ENCODE data around the gene SMIM45.

SMIM45 gene

DNA sequence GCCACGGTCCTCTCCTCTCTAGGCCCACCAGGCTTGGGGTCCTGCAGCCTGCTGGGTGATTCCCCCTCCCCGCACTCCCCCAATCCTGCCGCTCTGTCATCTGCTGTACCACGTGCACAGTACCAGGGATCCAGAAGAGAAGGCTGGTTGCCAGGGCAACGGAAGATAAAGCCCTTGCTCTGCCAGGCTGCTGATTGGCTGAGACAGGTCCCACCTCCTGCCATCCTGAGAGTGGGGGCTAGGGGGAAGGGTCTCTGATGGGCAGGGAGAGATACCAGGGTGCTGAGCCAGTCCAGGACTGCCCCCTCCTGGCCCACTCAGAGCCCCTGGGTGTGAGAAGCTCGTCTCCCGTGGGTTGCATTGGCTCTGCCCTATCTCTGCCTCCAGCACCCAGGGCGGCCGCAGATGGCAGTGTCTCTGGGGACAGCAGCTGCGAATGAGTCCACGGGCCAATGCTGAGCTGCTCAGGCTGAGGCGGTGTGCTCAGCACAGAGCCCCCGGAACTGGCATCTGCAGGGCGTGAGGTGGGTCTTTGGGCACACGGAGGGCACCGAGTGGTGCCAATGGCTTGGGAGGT lies at the start of gene SMIM45:
SMIM45 (plus strand) TSS at position 253 of the 577 bp plus-strand sequence.
- H3K27me3 Mint-ChIP-seq, result no peaks in the 10 kb centered on the region
- no peak within 1 kb of the TSS for H3K4me3 Mint-ChIP-seq
- H3K27ac Mint-ChIP-seq, result no peak within 1 kb of the TSS
- no peaks in the 10 kb centered on the region for H3K36me3 Mint-ChIP-seq
- no peaks in the 10 kb centered on the region for H3K9me3 Mint-ChIP-seq (ENCODE audit: low read depth)
- no peaks in the 10 kb centered on the region for H3K4me1 Mint-ChIP-seq (ENCODE audit: low read depth)

DNA sequence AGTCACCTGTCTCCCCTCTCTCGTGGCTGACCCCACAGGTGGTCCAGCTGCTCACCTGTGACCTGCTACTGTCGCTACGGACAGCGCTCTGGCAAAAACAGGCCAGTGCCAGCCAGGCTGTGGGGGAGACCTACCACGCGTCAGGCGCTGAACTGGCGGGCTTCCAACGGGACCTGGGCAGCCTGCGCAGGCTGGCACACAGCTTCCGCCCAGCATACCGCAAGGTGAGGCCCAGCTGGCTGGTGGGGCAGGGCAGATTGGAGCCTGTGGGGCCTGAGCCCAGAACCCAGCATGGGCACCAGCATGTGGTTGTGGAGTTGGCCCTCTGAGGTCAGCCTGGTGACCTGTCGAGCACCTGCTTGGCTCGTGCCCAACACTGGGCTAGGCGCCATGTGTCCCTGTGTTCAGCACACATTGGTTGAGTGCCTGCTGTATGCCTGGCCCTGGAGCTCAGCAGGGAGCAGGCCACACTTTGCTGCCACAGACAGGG lies 49.0 kb upstream of the SMIM45 start:
- Mint-ChIP-seq H3K27me3 (no peaks in the 10 kb centered on the region), H3K4me1 (ENCODE audit: low read depth) (peaks cover 5% of the 10 kb centered on the region), H3K4me3 (no peak overlapping the region), H3K27ac (no peak overlapping the region), H3K9me3 (ENCODE audit: low read depth) (no peaks in the 10 kb centered on the region), H3K36me3 (no peaks in the 10 kb centered on the region)

DNA sequence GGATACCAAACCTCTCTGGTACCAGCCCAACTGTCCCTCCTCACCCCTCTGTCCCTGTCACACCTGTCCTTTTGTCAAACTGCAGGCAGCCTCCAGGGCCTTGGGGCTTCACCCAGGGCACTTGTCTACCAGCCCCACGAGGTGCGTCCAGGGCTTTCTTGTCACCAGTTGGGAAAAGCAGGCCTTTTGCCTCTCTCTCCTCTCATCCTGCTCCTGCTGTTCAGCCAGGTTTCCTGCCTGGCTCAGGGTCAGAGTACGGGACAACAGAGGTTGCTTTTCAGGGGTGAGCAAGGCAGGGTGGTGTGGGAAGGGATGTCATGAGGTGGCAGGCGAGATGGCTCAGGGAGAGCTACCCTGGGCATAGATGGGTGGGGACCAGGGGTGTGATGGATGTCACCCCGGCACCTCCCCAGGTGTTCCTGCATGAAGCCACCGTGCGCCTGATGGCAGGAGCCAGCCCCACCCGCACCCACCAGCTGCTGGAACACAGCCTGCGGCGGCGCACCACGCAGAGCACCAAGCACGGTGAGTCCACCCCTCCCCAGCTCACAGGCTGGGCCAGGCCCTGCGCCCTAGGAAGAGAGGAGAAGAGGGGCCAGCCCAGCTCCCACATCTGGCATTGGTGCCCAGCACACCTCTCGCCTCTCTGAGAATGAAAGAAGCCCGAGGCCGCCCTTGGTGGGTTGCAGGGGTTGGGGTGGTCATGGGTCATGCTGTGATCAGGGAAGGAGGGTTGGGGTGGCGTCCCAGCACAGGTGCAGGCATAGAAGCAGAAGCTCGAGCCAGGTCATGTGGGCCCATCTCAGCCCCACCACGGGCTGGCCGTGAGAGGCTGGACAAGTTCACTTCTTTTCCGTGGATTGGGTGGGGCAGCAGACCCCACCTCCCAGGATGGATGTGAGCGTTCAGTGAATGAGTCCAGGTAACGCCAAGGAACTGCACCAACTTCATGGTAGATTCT lies 47.2 kb upstream of the SMIM45 start:
- no peaks in the 10 kb centered on the region for H3K36me3 Mint-ChIP-seq
- H3K4me3 Mint-ChIP-seq, result no peak overlapping the region
- H3K27me3 Mint-ChIP-seq, result no peaks in the 10 kb centered on the region
- no peak overlapping the region for H3K27ac Mint-ChIP-seq
- H3K4me1 Mint-ChIP-seq (ENCODE audit: low read depth), result peaks cover 17% of the 10 kb centered on the region
- H3K9me3 Mint-ChIP-seq (ENCODE audit: low read depth), result no peaks in the 10 kb centered on the region

DNA sequence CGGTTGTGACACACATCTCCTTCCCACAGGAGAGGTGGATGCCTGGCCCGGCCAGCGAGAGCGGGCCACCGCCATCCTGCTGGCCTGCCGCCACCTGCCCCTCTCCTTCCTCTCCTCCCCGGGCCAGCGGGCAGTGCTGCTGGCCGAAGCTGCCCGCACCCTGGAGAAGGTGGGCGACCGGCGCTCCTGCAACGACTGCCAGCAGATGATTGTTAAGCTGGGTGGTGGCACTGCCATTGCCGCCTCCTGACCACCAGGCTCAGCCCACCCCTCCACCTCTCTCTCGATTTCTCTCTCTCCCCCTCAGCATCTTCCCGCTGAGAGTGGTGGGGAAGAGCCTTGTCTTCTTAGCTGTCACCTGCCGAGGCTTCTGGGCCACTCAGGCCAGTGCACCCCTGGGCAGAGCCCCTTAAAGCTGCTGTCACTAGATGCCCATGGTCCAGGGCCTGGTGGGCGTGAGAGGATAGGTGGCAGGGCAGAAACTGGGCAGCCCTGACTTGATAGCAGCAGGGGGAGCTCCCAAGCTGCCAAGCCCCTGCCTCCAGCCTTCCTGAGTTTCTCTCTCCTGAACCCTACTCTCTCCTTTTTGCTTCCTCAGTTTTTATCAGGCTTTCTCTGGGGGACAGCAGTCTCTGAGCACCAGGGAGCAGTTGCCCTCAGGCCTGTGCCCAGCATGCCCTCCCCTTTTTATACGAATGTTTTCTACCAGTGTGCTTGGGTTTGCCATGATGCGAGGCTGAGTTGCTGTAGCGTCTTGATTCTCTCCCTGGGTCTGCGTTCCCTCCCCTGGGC lies 46.3 kb upstream of the SMIM45 start:
- Mint-ChIP-seq H3K4me3 (no peak overlapping the region), H3K27me3 (no peaks in the 10 kb centered on the region), H3K27ac (no peak overlapping the region), H3K9me3 (ENCODE audit: low read depth) (no peaks in the 10 kb centered on the region), H3K4me1 (ENCODE audit: low read depth) (peaks cover 17% of the 10 kb centered on the region), H3K36me3 (no peaks in the 10 kb centered on the region)

DNA sequence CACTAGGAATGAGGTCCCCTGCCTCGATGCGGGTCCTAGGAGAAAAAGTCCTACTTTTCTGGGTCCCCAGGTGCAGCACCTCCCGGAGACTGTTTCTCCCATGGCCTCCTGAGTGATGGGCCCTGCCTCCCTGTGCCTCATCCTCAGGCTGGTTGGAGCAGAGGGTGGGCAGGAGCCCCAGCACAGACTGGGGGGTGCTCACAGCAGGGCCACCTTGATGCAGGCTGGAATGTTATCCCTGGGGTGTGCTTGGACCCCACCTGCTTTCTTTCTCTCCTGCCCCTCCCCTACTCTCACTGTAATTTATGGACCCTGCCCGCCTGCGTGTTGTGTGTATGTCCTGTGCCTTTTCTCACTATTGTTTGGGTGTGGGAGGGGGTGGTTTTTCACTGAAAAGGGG lies 45.1 kb upstream of the SMIM45 start:
- Mint-ChIP-seq H3K4me1 (ENCODE audit: low read depth) (peaks cover 20% of the 10 kb centered on the region), H3K36me3 (no peaks in the 10 kb centered on the region), H3K4me3 (no peak overlapping the region), H3K27me3 (no peaks in the 10 kb centered on the region), H3K27ac (no peak overlapping the region), H3K9me3 (ENCODE audit: low read depth) (no peaks in the 10 kb centered on the region)

DNA sequence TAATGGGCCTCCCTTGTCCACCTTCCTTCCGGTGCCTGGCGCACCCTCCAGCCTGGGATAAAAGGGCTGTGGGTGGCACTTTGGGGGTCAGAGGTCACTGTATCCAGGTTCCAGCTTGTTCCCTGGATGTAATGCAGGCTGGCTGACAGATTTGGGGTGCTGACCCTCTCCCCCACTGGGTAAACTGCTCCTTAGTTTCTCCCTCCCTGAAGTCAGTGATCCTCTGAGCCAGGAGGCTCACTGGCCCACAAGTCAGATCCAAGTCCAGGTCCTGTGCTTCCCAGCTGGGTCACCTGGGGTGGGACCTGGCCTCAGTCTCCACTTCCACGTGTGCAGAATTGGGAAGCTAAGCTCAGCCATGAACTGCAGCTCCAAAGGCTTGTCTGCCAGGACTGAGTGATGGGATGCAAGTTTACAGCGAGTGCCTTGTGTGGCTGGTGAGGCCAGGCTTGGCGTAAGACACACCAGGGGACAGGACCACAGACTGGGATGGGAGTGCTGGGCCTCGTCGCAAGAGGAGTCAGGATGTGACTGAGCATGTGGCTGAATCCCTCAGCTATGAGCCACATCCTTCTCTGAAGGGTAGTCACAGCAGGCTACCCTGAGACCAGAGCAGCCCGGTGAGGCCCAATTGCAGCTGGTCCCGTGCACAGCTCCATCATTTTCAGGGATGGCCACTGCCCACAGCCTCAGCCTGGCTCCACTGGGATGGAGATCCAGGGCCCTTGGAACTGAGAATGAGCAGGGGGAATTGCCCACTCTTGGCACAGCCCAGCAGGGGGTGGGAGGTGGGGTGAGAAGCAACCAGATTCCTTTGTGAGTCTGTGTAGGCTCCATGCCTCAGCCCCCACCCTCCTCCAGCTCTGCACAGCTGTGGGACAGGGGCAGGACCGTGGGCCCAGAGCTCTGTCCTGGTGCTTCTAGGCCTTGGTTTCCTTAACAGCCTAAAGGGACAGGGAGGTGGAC lies 44.2 kb upstream of the SMIM45 start:
- H3K4me3 Mint-ChIP-seq, result no peak overlapping the region
- no peaks in the 10 kb centered on the region for H3K27me3 Mint-ChIP-seq
- no peaks in the 10 kb centered on the region for H3K9me3 Mint-ChIP-seq (ENCODE audit: low read depth)
- no peaks in the 10 kb centered on the region for H3K36me3 Mint-ChIP-seq
- H3K27ac Mint-ChIP-seq, result no peak overlapping the region
- H3K4me1 Mint-ChIP-seq (ENCODE audit: low read depth), result peaks cover 20% of the 10 kb centered on the region

DNA sequence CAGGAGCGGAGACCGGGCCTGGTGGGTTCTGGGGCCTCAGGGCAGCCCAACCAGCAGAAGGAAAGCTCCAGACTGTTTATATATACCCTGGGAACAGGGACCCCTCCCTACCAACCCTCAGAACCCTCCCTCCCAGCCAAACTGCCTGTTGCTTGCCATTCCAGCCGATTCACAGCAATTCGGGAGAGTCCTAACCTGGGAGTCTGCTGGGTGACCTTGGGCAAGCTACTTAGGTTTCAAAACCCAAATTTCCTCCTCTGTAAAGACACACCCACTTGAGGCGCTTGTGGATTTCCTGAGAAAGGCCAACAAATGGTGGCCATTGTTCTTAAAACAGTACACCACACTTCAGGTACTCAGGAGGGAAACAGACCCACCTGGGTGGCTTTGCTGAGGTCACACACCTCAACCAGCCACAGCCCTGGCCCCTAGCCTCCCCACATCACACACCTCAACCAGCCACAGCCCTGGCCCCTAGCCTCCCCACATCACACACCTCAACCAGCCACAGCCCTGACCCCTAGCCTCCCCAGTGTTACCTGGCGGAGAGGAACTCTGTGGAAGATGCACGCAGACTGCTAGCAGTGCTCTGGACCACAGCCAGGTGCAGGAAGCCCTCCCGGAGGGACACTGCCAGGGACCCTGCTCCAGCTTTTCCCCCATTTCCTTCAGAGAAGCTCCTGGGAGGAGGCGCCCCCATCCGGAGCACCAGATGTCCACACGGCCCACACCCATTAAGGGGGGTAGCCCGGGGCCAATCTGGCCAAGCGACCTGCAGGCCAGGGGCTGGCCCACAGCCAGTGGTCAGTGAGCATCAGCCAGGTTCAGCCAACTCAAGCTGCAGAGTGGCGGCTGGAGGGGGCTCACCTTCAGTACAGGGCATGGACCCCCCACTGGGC lies 43.3 kb upstream of the SMIM45 start:
- H3K27me3 Mint-ChIP-seq, result no peaks in the 10 kb centered on the region
- H3K9me3 Mint-ChIP-seq (ENCODE audit: low read depth), result no peaks in the 10 kb centered on the region
- H3K4me3 Mint-ChIP-seq, result no peak overlapping the region
- no peaks in the 10 kb centered on the region for H3K36me3 Mint-ChIP-seq
- H3K27ac Mint-ChIP-seq, result no peak overlapping the region
- peaks cover 24% of the 10 kb centered on the region for H3K4me1 Mint-ChIP-seq (ENCODE audit: low read depth)

DNA sequence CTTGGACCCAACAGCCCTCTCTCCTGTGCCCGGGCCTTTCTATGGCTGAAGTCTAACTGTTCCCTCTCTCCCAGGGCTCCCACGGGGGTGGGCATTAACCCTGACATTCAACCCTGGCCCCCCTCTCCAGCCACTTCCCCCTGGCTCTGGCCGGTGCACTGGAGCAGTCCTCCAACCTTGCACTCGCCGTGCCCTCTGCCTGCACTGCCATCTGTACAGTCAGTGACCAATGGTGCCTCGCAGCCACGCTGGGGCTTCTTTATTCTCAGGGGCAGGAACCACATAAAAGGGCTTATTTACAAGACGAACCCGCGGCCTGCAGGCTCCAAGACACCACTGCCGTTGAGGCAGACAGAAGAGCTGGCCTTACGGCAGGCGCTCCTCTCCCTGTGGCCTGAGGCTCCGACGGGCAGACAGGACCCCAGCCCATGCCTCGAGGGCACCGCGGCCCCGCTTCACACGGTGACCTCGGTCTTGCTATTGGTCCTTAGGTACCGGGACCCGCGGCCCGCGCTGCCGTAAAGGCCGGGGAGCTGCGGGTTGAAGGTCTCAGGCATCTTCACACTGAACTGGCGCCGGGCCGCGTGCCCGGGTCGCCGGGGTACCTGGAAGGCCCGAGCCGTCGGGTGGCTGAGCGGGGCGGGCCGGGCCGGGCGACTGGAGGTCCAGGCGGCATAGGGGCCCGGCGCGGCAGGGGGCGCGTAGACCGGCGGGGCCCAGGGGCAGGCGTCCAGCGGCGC lies 42.5 kb upstream of the SMIM45 start:
- H3K27ac Mint-ChIP-seq, result no peak overlapping the region
- H3K9me3 Mint-ChIP-seq (ENCODE audit: low read depth), result no peaks in the 10 kb centered on the region
- peak overlapping the region; percentile 58 for H3K4me3 Mint-ChIP-seq
- no peaks in the 10 kb centered on the region for H3K36me3 Mint-ChIP-seq
- H3K4me1 Mint-ChIP-seq (ENCODE audit: low read depth), result peaks cover 24% of the 10 kb centered on the region
- no peaks in the 10 kb centered on the region for H3K27me3 Mint-ChIP-seq

DNA sequence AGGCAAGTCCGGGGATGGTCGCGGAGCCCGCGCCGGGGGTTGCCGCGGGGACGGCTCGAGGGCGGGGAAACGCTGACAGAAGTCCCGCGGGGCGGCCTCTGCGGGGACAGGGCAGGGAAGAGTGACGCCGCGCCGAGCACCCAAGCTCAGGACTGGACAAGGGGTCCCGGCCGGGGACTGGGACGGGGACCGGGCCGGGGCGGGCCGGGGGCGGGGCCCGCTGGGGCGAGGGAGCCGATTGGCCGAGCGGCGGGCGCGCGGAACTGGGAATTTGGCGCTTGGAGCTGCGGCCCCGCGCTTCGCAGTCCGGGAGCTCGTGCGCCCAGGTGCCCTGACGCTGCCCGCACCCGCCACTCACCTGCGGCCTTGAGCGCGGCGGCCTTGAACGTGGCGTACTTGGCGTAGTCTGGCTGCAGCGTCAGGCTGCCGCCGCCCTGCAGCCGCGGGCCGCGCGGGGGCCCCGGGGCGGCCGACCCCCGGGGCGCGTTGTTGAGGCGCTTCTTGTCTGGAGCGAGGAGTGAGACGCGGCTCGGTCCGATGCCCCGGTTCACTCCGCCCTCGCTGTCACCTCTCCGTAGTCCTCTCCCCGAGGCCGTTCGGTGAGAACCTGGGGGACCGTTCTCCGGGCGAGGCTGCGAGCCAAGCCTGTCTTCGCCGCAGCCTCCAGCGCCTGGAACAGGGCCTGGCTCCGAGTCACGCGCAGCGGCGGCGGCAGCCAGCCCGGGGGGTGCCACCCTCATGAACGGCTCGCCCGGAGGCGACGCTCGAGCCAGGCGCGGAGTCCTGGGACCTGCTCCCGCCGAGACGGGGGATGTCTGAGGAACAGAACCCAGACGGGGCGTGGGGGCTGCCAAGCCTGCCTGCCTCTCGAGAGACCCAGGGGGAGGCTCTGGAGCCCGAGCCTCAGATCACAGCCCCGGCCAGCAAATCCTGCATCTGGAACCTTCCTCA lies 41.6 kb upstream of the SMIM45 start:
- peaks cover 24% of the 10 kb centered on the region for H3K4me1 Mint-ChIP-seq (ENCODE audit: low read depth)
- no peaks in the 10 kb centered on the region for H3K36me3 Mint-ChIP-seq
- no peak overlapping the region for H3K27ac Mint-ChIP-seq
- H3K9me3 Mint-ChIP-seq (ENCODE audit: low read depth), result no peaks in the 10 kb centered on the region
- no peaks in the 10 kb centered on the region for H3K27me3 Mint-ChIP-seq
- H3K4me3 Mint-ChIP-seq, result no peak overlapping the region

DNA sequence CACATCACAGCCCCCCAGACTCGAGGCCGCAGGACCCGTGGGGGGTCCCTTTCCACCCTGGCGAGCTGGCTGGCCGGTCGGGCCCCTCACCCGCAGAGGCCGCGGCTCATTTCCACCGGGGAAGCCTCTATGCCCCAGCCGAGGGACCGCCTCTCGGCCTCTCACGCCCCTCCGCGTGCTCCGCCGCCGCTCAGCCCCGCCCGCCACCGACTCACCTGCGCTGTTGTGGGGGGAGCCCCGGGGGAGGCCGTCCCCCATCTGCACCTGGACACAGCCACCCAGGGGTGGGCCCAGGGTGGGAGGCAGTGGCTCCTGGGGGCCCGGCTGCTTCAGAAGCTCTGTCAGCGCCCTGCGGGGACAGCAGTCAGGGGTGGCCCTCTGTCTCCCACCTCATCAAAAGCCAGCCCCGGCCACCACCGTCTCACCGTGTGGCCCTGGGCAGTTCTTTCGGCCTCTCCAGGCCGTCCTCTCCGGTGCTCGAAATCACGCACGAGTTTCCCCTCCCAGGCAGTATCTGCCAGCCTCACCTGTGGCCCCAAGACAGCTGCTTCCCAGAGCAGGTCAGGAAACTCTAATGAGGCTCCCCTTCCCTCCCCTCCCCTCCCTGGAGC lies 40.8 kb upstream of the SMIM45 start:
- H3K4me1 Mint-ChIP-seq (ENCODE audit: low read depth), result peaks cover 27% of the 10 kb centered on the region
- H3K36me3 Mint-ChIP-seq, result no peaks in the 10 kb centered on the region
- H3K27me3 Mint-ChIP-seq, result peaks cover 2% of the 10 kb centered on the region
- H3K27ac Mint-ChIP-seq, result no peak overlapping the region
- H3K4me3 Mint-ChIP-seq, result peak overlapping the region; percentile 67
- no peaks in the 10 kb centered on the region for H3K9me3 Mint-ChIP-seq (ENCODE audit: low read depth)

DNA sequence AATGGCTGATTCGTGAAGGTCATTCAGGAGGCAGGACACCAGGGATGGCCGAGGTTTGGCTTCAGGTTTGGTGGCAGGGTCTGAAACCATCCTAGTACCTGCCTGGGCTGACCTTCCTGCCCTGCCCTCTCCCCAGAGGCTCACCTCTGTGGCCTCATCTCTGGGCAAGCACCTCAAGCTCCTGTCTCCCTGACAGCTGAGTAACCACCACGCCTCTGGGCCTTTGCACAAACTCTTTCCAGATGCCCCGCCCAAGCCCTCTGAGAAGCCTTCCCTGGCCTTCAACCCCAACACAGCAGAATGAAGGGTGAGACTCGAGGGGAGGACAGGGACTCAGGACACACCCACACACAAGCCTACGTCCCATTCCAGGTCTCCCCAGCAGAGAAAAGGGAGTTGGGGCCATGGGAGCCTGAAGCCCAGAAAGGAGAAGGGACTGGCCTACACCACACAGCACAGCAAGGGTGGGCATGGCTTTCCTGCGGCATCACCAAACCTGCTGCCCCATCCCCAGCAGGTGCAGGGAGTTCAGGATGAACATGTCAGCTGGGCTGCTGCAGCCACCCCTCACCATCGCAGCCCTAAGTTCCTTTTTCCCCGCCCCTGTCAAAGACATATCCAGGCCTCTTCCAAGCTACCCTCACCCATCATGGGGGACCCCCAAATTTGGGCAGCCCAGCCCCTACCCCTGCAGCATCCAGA lies 39.5 kb upstream of the SMIM45 start:
- peak overlapping the region; percentile 1 for H3K4me3 Mint-ChIP-seq
- H3K9me3 Mint-ChIP-seq (ENCODE audit: low read depth), result no peaks in the 10 kb centered on the region
- no peaks in the 10 kb centered on the region for H3K36me3 Mint-ChIP-seq
- peak overlapping the region; percentile 10 for H3K27ac Mint-ChIP-seq
- H3K4me1 Mint-ChIP-seq (ENCODE audit: low read depth), result peaks cover 28% of the 10 kb centered on the region
- H3K27me3 Mint-ChIP-seq, result peaks cover 5% of the 10 kb centered on the region
